Measurements from ENCODE around the gene TMPRSS11A.

TMPRSS11A gene

GRCh38 chr4:67926485-67926884, 36.8 kb downstream of the TMPRSS11A start:
- in situ Hi-C loops (cut with MboI; ENCODE audit: low pct_unique_long_range_greater_than_20kb, low sequenced_read_pairs, unreplicated experiment): no loop called here
- TF ChIP-seq CTCF (IDR thresholded peaks at IDR 0.05; ENCODE audit: extremely low read depth, insufficient read depth, missing control alignments): no peak
- DNase-seq (ENCODE audit: low spot score): no peak

- in situ Hi-C loops (cut with MboI; ENCODE audit: low pct_unique_long_range_greater_than_20kb, low sequenced_read_pairs, unreplicated experiment): no loop called here
- DNase-seq (ENCODE audit: low spot score): no peak
- no peak for TF ChIP-seq CTCF (IDR thresholded peaks at IDR 0.05; ENCODE audit: extremely low read depth, insufficient read depth, missing control alignments)
Measured at GRCh38 chr4:67922697-67923096, 40.6 kb downstream of the TMPRSS11A start.

- no peak for DNase-seq (ENCODE audit: low spot score)
- in situ Hi-C loops (cut with MboI; ENCODE audit: low pct_unique_long_range_greater_than_20kb, low sequenced_read_pairs, unreplicated experiment): loop anchor here (10.0 kb wide), 1 partner anchor 374 kb away; the partner anchor contains the start of gene CENPC
- TF ChIP-seq CTCF (IDR thresholded peaks at IDR 0.05; ENCODE audit: extremely low read depth, insufficient read depth, missing control alignments): peak; percentile 20
Measured at GRCh38 chr4:67918428-67918827, 44.9 kb downstream of the TMPRSS11A start.

GRCh38 chr4:67915400-67915966, 47.8 kb downstream of the TMPRSS11A start:
- in situ Hi-C loops (cut with MboI; ENCODE audit: low pct_unique_long_range_greater_than_20kb, low sequenced_read_pairs, unreplicated experiment): loop anchor here (10.0 kb wide), 1 partner anchor 371 kb away; the partner anchor contains the start of gene CENPC

GRCh38 chr4:67912080-67912479, 51.2 kb downstream of the TMPRSS11A start:
- no peak for TF ChIP-seq CTCF (IDR thresholded peaks at IDR 0.05; ENCODE audit: extremely low read depth, insufficient read depth, missing control alignments)
- no peak for DNase-seq (ENCODE audit: low spot score)
- in situ Hi-C loops (cut with MboI; ENCODE audit: low pct_unique_long_range_greater_than_20kb, low sequenced_read_pairs, unreplicated experiment): loop anchor here (10.0 kb wide), 1 partner anchor 367 kb away; the partner anchor contains the start of gene CENPC

More at GRCh38 chr4:67915400-67915966, 47.8 kb downstream of the TMPRSS11A start:
- TF ChIP-seq CTCF (IDR thresholded peaks at IDR 0.05; ENCODE audit: extremely low read depth, insufficient read depth, missing control alignments): no peak
- no peak for DNase-seq (ENCODE audit: low spot score)

- in situ Hi-C loops (cut with MboI; ENCODE audit: low pct_unique_long_range_greater_than_20kb, low sequenced_read_pairs, unreplicated experiment): loop anchor here (10.0 kb wide), 1 partner anchor 367 kb away; the partner anchor contains the start of gene CENPC
- DNase-seq (ENCODE audit: low spot score): no peak
- no peak for TF ChIP-seq CTCF (IDR thresholded peaks at IDR 0.05; ENCODE audit: extremely low read depth, insufficient read depth, missing control alignments)
Measured at GRCh38 chr4:67911638-67912037, 51.7 kb downstream of the TMPRSS11A start.

Measured in GM13977 (cell line).